ENCODE data around the gene DCXR. TPM values are rescaled to one million over a fixed set of nuclear protein-coding genes. Genes with fewer than 3 reads are reported as not detected.

Gene DCXR
- total and polyA plus RNA-seq, 2 of the 13 experiments (the other 11 are each of a cell fraction or from before 2014, with no cell fraction given): 287 to 311 TPM

GRCh38 chr17:81994593-81995462, 42.7 kb downstream of the DCXR start (continued):
- TF ChIP-seq ZNF558 (CRISPR knock-in tag; IDR thresholded peaks at IDR 0.05; ENCODE audit: borderline replicate concordance) (peak; percentile 94; the same call in 1 of the 2 replicates), RFX5 (IDR thresholded peaks at IDR 0.05; ENCODE audit: low read depth, low read length) (peak; percentile 13; the same call in 1 of the 2 replicates), KDM4B (CRISPR knock-in tag; IDR thresholded peaks at IDR 0.05) (peak; percentile 11; the same call in 1 of the 2 replicates), HOMEZ (CRISPR knock-in tag; IDR thresholded peaks at IDR 0.05; ENCODE audit: low read depth) (0 out of 2 replicates have a peak, but pooled peaks have one; percentile 9), ZSCAN31 (CRISPR knock-in tag; IDR thresholded peaks at IDR 0.05; ENCODE audit: low read depth) (no peak), MEIS2 (CRISPR knock-in tag; IDR thresholded peaks at IDR 0.05) (peak; percentile 20; the same call in 1 of the 2 replicates), SRF (IDR thresholded peaks at IDR 0.05; ENCODE audit: low read depth, low read length) (no peak), CAMTA2 (CRISPR knock-in tag; IDR thresholded peaks at IDR 0.05; ENCODE audit: borderline replicate concordance) (no peak), ZNF296 (CRISPR knock-in tag; conservative IDR thresholded peaks at IDR 0.05) (peak; percentile 34; the same call in 1 of the 2 replicates), ZNF256 (CRISPR knock-in tag; conservative IDR thresholded peaks at IDR 0.05) (peak; percentile 49; the same call in 1 of the 2 replicates), IRF9 (CRISPR knock-in tag; IDR thresholded peaks at IDR 0.05; ENCODE audit: borderline replicate concordance) (no peak), SAP130 (CRISPR knock-in tag; IDR thresholded peaks at IDR 0.05; ENCODE audit: low read depth) (peak; percentile 76), AGO1 (IDR thresholded peaks at IDR 0.05; ENCODE audit: low read depth, low read length, poor library complexity, severe bottlenecking) (peak; percentile 91)
- TF ChIP-seq, protein P1, sequence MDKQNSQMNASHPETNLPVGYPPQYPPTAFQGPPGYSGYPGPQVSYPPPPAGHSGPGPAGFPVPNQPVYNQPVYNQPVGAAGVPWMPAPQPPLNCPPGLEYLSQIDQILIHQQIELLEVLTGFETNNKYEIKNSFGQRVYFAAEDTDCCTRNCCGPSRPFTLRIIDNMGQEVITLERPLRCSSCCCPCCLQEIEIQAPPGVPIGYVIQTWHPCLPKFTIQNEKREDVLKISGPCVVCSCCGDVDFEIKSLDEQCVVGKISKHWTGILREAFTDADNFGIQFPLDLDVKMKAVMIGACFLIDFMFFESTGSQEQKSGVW (CRISPR knock-in tag; IDR thresholded peaks at IDR 0.05; ENCODE audit: borderline replicate concordance): no peak; the same call in 1 of the 2 replicates
